GM21526 (cell line): ENCODE data around the gene STXBP1.

Experiments used
- ATAC-seq: cut with Tn5 transposase; IDR thresholded peaks from one replicate; pipeline ENCODE4 v1.9.1; 2021; ENCODE audit warnings: moderate library complexity; ENCODE audit not compliant: unreplicated experiment, low FRiP score

Gene STXBP1

GRCh38 chr9:127651697-127652610 is 39.9 kb downstream of the STXBP1 start:
- no peak for ATAC-seq

- ATAC-seq: no peak
These were observed 40.7 kb downstream of the STXBP1 start for GRCh38 chr9:127652733-127653132.

- no peak for ATAC-seq
These were observed 42.5 kb downstream of the STXBP1 start for GRCh38 chr9:127654619-127655018.

GRCh38 chr9:127658428-127658827 is 46.4 kb downstream of the STXBP1 start:
- no peak for ATAC-seq

GRCh38 chr9:127660886-127661741 is 49.0 kb downstream of the STXBP1 start:
- no peak for ATAC-seq

GRCh38 chr9:127662617-127663016 is 50.5 kb downstream of the STXBP1 start:
- no peak for ATAC-seq

- ATAC-seq: no peak
These were observed 52.2 kb downstream of the STXBP1 start for GRCh38 chr9:127664324-127664677.

- ATAC-seq: no peak
These were observed 52.8 kb downstream of the STXBP1 start for GRCh38 chr9:127664678-127665507.

GRCh38 chr9:127667127-127667844 is 55.2 kb downstream of the STXBP1 start:
- no peak for ATAC-seq

GRCh38 chr9:127667906-127668305 is 55.8 kb downstream of the STXBP1 start:
- ATAC-seq: no peak

GRCh38 chr9:127673234-127673633 is 61.2 kb downstream of the STXBP1 start:
- no peak for ATAC-seq

- no peak for ATAC-seq
These were observed 64.6 kb downstream of the STXBP1 start for GRCh38 chr9:127676638-127677037.

- no peak for ATAC-seq
These were observed 67.4 kb downstream of the STXBP1 start for GRCh38 chr9:127679506-127679905.

GRCh38 chr9:127680226-127680625 is 68.1 kb downstream of the STXBP1 start:
- no peak for ATAC-seq

- ATAC-seq: no peak
These were observed 68.8 kb downstream of the STXBP1 start for GRCh38 chr9:127680846-127681245.

- no peak for ATAC-seq
These were observed 70.5 kb downstream of the STXBP1 start for GRCh38 chr9:127682351-127683136.

GRCh38 chr9:127683723-127684122 is 71.6 kb downstream of the STXBP1 start:
- ATAC-seq: no peak

- ATAC-seq: no peak
These were observed 72.5 kb downstream of the STXBP1 start for GRCh38 chr9:127684576-127684975.
